GM19025 (cell line): ENCODE data around the gene HSDL1.

Source experiments
- ATAC-seq: cut with Tn5 transposase; IDR thresholded peaks from one replicate; pipeline ENCODE4 v1.9.1; 2021; ENCODE audit warnings: mild to moderate bottlenecking, low read depth, moderate library complexity; ENCODE audit not compliant: unreplicated experiment

HSDL1 gene

DNA sequence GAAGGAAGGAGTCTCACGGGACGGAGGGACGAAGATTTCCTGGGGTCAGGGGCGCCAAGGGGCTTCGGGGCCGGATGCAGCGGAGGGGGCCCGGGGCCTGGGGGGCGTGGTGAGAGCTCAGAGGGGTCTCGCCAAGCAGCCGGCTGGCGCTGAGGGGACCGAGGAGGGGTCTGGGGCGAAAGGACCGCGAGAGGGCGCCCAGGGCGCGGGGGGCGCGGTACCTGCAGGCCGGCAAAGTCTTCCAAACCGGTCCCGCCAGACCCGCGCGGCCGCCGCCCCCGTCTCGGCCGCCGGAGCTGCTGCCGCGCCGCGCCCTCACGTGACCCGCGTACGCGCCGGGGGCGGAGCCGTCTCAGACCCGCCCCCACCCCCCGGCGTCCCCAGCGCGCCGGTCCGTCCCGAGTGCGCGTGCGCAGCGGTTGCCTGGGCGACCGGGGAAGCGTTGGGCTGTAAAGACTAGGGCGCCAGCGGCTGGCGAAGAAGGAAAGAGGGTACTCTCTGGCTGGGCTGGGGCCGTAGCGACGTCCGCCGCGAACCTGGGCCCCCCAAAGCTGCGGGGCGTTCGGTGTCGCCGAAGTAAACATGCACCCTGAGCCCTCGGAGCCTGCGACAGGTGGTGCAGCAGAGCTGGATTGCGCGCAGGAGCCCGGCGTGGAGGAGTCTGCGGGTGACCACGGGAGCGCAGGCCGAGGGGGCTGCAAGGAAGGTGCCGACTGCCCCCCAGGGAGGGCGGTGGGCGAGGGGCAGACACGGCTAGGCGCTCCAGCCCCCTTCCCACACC, at the start of gene HSDL1, which contains the start of gene DNAAF1:
Gene HSDL1, minus strand, starts transcription at position 319 of the 781 bp plus-strand sequence. CDS start 13,856 bp downstream, outside the sequence.
Gene DNAAF1, plus strand, starts transcription at position 450 of the 781 bp plus-strand sequence. Its CDS starts 133 bp downstream, at position 583.
- ATAC-seq, result peak; percentile 78

DNA sequence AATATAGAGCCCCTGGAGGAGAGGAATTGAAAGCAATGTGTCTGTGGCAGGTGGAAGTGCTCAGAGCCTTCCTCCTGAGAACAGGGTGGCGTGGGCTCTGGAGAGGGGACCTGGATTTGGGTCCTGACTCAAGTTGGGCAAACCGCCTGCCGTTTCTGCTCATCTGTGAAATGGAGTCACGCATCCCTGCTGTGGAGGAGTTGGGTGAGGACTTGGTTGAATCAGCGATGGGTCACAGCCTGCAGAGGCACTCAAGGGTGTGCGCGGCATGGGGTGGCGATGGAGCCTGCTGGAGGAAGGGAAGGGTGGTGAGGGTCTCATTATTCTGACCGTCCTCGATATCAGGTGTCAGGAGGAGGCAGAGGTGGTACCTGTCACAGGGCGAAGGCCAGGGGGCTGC, 49.0 kb upstream of the HSDL1 start:
- no peak for ATAC-seq

DNA sequence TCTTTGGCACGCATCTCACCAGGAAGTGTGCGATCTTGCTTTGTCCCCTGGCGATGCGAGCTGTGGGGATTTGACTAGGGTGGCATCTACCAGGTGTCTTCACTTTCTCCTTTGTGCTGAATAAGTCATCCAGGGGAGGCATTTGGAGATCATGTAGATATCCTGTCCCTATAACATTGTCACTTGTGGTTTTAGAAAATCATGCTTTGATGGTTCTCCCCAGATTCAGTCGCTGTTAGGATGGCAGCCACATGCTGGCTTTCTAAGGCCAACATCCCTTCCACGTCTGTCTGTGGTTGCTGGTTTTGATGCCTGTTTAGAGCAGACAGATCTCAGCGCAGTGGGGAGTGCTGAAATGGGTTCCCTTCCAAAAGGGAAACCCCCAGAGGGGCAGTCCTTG, 48.5 kb upstream of the HSDL1 start:
- ATAC-seq, result no peak

DNA sequence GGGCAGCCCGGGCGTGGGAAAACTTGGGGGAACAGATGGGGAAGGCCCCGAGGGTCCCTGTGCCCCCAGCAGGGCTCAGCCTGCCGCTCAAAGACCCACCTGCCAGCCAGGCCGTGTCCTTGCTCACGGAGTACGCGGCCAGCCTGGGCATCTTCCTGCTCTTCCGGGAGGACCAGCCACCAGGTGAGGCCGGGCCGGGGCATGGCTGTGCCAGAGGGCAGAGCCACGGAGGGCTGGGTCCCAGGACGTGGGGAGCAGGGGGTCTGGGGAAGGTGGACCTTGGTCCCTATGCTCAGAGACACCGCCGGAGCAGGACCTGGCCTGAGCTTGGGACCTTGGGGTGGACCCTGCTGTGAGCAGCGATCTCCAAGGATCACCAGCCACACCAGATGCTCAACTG, 46.5 kb upstream of the HSDL1 start:
- no peak for ATAC-seq

DNA sequence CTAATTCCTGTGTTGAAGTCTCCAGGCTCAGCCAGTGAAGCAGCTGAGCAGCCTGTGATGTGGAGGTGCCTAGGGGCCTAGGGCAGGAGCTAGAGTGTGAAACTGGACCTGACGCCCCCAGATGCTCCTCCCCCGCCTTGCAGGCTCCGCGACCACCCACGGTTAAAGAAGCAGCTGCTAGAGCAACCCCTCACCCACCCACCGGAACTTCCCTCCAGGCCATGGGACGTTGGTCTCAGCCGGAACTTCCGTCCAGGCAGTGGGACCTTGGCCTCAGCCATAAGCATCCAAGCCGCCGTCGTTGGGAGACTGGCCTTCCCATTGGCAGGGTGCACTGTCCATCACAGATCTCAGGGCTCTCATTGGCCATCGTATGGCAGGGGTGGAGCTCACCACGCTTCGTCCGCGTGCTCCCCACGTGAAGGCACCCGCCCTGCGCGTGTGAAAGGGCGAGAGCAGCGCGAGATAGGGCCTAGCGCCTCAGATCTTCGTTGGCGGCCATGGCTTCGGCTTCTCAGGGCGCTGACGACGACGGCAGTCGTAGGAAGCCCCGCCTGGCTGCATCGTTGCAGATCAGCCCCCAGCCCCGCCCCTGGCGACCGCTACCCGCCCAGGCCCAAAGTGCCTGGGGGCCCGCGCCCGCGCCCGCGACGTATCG, 45.9 kb upstream of the HSDL1 start, which contains the start of gene ADAD2:
Gene ADAD2, plus strand, starts transcription at position 427 of the 658 bp plus-strand sequence. Its CDS starts 74 bp downstream, at position 501.
- ATAC-seq, result no peak

DNA sequence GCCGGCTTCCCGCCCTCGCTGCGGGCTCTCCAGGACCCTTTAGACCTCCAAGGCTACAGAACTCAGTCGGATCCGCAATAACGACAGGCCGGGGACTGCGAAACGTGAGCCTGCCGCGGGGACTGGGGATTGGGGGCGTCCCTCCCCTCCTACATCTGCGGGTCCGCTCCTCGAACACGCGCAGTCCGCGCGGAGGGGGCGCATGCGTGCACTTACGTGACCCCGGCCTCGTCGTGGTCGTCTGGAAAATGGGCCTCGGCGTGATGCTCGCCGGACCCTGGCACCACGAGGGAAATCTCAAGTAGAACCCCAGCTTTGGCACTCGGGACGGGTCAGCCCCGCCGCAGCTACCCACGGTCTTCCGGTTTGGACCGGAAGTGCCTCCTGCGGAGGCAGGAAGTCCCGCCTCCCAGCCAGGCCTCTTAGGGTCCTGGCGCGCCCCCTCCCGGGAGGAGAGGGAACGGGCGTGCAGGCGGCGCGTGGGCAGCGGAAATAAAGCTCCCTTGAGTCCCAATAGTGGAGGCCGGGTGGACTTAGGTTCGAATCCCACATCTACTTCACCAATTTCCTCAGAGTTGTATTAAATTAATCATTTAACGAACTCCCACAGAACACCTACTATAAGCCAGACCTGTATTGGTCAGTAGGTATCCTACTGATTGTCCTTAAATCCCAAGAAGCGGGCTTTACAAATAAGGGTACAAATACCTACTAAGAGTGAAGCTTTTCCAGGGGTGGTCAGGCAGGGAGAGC, 41.9 kb upstream of the HSDL1 start, which contains the start of gene TAF1C:
Gene TAF1C, minus strand, starts transcription at position 373 of the 753 bp plus-strand sequence. CDS start 2,069 bp downstream, outside the sequence.
- peak; percentile 96 for ATAC-seq

DNA sequence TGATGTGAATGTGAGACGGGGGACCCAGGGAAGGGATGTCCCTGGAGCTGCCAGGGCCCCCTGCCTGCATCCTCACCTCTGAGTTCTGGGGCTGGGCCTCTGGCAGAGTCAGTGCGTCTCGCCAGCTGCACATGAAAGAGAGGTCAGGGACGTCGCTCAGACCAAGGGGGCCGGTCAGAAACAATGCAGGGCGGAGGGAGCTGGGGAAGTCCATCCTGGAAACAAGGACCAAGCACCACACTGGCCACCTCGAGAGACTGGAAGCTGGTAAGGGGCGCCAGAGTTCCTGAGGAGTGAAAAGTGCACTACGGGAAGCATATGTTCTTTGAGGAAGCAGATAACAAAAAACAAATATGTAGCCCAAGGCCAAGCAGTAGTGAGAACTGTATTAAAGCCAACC, 39.8 kb upstream of the HSDL1 start:
- ATAC-seq, result no peak

DNA sequence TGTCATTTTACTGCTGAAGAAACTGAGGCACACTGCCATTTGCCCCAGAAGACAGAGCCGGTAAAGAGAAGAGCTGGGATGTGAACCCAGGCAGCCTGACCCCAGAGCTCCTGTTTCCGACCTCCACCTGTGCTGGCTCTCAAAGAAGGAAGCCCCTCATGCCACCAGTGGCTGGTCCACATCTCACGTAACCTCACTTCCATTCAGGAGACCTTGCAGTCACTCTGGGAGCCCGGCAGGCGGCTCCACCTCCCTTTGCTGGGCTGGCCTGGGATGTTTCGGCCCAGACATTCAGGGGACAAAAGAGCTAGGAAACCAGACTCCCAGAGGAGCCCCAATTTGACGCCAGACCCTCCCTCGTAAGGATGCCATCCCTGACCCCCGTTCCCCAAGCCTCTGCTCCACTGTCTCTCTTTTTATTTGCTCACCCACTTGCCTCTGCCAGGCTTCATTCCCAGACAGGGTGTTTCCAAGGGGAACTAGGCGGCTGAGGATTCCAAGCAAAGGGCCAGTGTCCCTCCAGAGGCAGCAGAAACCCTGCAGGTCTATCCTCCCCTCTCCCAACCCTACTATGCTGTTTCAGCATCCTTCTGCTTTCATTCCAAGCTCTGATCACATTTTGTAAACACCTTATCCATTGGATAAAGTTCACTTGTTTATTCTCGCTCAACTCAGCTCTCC, 39.1 kb upstream of the HSDL1 start:
- ATAC-seq, result no peak

DNA sequence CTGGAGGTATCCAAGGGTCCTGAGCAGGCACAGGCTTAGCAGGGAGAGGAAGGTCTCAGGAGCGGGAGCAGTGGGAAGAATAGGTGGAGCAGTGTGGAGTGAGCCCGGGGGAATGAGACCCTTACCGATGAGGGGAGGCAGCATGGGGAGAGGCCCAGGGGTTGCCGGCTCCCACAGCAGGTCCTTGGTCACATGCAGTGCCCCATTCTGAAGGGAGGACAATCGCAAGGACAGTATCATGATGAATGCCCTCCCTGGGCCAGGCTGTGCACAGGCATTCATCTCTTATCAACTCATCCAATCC, 38.5 kb upstream of the HSDL1 start:
- no peak for ATAC-seq

DNA sequence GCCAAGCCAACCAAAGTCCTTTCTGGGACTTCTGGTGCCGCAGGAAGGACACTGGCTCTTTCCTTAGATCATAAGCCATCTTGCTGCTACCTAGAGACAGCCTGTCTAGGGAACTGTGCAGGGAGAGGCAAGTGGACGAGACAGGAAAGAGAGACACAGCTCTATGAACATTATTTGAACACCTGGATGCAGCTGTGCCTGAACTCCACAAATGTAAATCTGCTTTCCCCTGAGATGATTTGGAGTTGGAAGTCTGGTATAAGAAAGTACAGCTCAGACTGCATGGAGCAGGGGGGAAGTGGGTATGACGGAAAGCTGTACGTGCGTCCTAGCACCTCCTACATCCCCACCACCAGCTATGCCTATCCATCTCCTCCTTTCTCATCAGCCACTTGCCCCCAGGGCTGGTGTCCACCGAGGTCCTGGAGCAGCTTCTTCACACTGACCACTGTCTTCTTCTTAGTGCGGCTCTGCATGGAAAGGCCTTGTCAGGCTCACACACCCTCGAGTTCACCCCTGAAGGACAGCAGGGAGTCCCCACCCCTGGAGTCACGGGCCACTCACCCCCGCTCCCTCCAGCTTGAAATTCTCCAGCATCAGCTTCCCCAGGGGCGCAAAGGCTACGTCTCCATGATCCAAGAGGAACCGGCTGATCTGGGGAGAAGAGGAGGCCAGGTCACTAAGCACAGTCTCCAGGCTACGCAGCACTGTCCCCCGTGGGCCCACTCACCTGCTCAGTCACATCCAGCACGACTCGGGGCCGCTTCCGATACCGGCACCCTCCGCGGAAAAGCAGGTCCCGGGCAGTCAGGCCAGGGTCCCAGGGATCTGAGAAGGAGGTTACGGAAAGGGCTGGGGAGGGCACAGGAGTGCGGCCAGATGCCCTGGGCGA, 37.9 kb upstream of the HSDL1 start:
- no peak for ATAC-seq

DNA sequence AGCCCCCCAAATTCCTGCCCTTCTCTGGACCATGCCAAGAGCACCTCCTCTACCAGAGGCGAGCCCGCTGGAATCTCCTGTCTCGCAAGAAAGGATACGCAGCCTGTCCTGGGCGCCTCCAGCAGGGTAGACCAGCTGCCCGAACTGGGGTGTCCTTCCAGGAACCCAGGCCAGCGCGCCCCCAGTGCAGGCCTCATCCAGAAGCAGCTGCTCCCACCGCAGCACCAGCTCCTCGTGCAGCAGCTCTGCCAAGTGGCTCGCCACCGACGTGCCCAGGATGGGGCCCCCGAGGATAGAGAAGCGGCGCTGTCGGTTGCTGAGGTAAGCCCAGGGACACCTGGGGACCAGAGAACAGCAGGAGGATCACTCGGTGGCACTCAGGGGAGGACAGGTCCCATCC, 37.1 kb upstream of the HSDL1 start:
- ATAC-seq, result no peak

DNA sequence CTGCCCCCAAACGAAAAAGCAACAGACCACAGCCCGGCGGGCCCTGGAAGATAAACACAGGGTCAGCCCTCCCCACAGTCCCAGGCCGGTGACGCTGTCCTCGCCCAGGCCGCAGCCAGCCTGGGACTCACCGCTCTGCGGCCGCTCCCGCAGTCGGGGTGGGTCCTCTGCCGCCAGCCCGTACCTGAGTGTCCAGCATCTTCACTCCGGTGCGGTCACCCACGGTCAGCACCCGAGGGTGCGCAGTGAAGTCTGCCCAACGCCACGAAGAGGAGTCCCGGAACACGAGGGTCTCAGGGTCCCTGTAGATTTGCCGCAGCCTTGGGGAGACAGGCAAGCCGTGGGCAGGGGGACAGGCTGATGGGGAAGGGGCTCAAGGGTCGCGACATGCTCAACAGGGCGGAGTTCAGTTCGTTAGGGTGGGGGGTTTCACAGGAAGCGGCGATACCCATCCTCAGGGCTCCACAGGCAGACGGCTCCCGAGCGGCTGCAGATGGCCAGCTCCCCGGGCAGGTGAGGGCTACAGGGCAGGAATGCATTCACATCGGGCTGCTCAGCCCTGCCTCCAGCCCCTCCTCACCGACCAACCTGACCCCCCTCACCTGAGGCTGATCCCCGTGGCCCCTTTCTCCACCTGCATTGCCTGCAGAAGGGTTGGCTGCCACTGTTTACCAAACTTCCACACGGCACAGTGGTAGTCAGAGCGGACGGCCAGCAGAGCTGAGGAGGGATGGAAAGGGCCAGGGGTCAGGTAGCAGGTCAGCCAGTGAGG, 36.4 kb upstream of the HSDL1 start:
- ATAC-seq, result no peak

DNA sequence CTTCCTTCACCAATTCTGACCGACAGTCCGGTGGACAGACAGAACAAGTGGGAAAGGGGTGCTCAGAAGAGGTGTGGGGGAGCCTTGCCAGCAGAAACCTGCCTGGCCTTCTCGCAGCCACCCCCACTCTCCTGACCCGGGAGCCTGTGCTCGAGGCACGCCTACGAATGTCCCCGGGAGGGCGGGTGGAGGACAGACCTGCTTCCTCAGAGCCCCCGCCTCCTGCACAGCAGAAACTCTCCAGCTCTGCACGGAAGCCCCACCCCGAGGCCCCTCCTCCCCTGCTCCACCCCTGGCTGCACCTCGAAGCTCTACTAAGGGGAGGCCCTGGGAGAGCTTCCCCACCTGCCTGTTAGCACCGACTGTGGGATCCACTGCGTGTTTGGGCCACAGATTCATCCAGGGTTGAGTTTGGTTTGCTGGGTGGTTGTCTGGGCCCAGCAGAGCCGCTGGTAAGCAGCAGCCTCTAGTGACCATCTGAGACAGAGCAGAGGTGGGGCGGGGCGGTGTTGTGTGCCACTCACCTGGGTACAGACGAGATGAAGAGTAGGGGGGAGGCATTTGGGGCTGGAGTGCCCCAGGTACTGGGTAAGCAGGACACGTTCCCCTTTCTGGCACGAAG, 35.7 kb upstream of the HSDL1 start:
- no peak for ATAC-seq

DNA sequence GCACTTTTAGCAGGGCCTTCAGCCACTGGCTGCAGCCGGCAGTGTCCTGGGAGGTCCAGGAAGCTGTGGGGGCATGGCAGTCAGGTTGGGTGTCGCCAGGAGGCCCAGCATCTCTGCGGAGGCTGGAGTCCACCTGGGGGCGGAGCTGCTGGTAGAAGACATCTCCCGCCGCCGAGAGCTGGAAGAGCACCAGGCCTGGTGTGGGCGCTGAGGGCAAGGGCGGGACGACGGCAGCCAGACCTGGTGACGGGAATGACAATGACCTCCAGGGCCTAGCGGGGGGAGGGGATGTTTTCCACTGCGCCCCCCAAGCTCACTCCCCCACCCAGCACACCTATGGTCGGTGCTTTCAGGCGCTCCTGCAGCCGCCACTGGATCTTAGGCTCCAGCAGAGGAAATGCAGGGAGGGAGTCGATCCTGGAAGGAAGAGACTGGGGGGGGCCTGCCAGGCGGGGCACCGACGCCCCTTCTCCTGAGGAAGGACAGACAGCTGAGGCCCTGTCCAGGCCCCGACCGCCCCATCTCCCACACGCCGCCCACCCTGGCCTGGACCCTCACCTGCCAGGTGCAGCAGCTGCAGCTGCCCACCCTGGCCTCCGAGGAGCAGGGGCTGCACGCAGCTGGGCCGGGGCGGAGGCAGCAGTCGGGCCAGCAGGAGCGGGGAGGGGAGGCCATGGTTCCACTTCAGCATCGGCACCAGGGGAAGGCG, 34.8 kb upstream of the HSDL1 start:
- ATAC-seq, result no peak

DNA sequence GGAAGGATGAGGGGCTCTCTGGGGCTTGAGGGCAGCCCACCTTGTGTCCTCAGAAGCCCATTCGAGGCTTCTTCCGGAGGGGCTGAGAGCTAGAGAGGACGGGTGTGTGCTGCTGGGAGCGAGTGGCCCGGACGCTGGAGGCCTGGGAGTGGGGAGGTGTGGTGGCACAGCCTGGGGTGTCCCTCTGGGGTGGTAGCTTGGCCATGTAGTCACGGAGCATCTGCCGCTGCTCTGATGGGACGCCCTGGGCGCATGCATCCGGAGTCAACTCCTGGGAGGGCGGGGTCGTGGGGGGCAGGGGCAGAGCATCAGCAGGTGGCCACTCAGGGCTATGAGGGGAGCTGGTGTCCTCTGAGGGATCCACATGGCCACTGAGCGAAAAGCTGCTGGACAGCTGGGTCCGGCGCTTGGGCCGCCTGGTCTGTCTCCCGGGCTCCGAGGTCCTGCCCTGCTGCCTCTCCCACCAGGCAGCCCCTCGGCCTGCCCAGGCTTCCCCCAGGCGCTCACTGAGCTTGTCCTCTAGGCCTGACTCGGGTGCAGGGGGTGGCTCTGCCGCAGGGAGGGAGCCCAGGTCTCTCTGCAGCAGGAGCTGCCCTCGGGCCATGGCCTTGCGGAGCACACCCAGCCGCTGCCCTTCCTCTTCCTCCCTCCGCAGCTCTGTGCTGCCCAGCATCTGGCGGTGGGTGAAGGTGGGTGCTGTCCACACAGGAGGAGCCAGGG, 34.1 kb upstream of the HSDL1 start:
- no peak for ATAC-seq

DNA sequence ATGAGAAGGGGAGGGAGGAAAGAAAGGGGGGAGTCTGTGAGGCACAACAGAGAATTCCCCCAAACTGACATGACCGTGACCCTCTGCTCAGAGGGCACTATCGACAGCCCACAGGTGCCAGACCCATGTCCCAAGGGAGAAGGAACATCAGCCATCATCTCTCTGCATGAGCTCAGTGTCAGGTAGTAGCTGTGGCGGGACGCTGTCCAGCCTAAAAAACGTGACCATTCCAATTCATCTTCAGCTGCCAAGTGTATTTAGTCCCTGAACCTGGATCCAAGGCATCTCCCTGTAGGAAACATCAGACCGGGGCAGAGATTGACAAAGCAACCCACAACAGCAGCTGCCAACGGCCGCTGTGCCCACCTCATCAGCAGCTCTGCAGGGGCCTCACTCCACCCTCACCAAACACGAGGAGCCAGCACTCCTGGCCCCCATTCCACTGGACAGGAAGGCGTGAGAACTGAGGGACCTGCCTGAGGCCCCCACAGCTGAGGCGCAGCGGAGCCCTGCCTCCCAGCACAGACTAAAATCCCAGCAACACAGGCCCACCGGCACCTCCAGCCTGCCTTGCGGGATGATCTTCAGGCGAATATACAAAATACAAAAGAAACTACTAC, 33.3 kb upstream of the HSDL1 start:
- no peak for ATAC-seq

DNA sequence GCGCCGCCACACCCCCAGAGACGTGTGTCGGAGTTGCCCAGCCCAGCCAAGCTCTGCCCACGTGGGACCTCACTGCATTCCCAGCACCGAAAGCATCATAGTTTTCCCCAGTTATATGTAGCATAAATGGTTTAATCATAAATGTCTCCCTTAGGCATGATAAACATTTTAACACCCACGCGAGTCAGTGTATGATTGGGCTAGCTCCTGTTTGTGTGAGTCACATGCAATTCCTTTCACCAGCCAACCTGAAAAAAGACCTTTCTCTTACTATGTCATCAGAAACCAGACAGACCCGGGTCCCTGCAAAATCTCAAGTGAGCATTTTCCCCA, 32.7 kb upstream of the HSDL1 start:
- no peak for ATAC-seq
